HG03520 (cell line): ENCODE data around the gene CAPZB.

Experiments used
- ATAC-seq: cut with Tn5 transposase; IDR thresholded peaks from one replicate; pipeline ENCODE4 v1.9.1; 2021; ENCODE audit warnings: mild to moderate bottlenecking, moderate library complexity; ENCODE audit not compliant: unreplicated experiment

Gene CAPZB

DNA sequence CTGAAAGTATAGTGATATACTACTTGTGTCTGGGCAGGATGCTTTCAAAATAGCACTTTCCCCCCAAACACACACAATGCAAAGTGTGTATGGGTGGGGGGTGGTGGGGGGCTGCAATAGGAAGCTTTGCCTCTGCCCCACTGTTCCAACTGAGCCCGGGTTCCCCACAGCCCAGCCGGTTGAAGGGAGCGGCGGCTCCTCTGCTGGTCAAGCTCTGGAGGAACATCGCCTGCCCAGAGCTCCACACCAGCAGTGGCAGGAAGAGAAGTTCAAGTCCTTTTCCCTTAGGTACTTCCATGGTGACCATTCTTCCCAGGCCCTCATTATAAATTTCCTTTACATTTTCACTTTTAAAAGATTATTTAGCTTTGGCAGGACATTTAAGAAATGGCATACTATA lies 74.9 kb downstream of the CAPZB start:
- ATAC-seq: no peak

- no peak for ATAC-seq
Measured at GRCh38 chr1:19409477-19410341, 75.6 kb downstream of the CAPZB start.

DNA sequence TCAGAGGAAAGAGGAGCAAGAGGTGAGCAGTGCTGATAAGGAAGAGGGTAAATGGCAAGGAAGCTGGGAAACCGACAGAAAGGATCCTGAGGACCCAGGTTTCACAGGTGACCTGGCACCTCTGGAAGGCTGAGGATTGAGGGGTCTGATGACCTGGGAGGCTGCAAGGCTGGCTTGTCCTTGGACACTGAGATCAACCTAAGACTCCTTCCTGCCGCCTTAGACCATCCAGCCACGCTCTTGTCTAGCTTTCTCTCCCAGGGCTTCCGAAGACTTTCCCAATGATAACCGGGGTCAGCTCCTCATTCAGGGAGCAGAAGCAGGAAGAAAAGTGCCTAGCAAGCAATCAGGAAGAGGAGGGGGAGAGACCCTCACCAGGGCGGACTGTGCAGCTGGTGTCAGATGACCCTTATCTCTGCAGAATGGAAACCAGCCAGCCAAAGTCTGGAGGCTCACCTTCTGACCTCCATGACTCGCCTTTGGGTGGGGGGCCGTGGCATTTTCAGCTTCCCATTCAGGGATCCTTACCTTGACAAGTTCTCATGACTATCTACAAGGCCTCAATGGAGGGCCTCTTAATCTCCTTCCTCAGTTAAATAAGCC lies 77.7 kb downstream of the CAPZB start:
- no peak for ATAC-seq

DNA sequence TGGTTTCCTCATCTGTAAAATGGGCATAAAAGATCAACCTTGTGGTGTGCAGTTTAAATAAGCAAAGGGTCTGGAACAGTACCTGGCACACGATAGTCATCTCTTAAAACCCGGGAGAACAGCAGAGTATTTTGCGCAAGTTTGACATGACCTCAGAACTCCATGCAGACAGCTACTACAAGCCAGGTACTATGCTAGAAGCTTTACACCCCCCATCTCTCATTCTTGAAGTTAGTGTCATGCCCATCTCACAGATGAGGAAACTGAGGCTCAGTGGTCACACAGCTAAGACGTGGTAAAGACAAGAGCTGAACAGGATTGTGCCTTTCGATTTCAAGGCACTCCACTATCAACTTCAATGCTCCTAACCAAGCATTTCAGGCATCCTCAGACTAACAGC lies 78.7 kb downstream of the CAPZB start:
- ATAC-seq: no peak

- ATAC-seq: no peak
Measured at GRCh38 chr1:19405761-19406487, 79.4 kb downstream of the CAPZB start.

DNA sequence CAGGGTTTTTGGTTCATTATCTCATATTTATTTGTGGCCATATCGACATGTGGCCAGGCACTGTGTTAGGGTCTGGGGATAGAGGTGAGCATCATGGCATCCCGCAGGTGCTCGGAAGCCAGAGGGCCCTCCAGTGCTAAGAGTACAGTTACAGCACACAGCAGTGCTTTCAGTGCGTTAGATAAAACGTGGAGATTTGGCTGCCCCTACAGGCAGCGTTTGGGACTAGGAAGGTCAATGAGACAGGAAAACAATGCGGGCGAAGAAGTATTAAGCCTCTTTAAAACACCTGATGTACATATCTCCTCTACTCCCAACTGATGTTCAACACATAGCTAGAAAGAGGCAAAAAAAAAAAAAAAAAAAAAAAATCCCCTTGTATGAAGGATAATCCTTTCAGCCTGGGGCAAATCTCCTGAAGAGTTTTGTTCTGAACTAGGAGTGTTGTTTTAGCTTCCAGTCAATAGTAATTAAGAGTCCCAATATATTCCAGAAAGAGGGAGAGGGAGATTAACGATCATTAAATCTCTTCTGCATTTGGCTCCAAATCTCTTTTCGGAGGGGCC lies 80.1 kb downstream of the CAPZB start:
- ATAC-seq: no peak

DNA sequence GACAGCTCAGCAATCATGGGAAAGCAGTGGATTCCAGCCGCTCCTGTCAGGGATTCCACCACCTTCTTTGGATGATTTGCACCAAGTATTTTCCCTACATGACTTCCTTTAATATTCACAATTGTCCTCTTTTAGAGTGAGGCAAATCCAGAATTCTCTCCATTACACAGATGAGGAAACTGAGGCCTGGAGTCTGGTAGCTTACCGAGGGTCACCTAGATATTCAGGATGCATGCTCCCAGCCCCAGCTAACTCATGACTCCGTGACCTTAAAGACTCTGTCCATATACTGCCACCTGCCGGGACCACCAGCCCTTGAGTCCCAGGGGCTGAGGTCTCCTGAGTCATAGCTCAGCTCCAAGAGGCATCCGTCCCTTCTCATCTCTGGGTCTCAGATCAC lies 80.6 kb downstream of the CAPZB start:
- ATAC-seq: no peak

DNA sequence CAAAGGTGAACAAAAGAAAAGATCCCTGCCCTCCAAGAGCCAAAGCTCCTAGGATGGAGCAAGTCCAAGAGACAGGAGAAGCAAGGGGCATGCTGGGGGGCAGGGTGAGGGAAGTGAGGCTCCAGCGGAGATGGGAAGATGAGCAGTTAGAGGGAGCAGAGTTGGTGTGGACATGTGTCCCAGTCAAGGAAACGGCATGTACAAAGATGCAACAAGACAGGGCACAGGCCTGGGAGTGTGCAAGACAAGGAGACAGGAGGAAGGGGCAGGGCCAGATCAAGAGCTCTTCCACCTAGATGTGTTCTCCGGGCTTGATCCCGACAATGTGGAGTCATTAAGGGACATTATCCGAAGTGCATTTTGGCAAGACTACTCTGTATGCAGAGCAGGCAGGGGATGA lies 82.1 kb downstream of the CAPZB start:
- no peak for ATAC-seq

GRCh38 chr1:19402031-19402813 lies 83.1 kb downstream of the CAPZB start:
- no peak for ATAC-seq

DNA sequence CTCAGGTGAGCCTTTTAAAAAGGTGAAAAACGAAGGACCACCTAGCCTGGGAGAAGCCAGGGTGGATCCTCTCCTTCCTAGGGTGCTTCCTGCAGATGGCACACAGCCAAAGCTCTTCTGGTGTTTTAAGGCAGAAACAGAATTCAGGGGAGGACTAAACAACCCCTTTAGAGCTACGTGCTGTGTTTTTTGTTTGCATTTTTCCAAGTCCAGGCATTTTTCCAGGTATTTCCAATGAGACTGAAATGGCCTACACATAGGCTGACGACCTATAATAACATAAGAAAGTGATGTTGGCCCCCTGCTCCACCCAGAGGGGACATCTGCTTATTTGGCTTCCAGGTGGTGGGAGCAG lies 83.8 kb downstream of the CAPZB start:
- no peak for ATAC-seq

DNA sequence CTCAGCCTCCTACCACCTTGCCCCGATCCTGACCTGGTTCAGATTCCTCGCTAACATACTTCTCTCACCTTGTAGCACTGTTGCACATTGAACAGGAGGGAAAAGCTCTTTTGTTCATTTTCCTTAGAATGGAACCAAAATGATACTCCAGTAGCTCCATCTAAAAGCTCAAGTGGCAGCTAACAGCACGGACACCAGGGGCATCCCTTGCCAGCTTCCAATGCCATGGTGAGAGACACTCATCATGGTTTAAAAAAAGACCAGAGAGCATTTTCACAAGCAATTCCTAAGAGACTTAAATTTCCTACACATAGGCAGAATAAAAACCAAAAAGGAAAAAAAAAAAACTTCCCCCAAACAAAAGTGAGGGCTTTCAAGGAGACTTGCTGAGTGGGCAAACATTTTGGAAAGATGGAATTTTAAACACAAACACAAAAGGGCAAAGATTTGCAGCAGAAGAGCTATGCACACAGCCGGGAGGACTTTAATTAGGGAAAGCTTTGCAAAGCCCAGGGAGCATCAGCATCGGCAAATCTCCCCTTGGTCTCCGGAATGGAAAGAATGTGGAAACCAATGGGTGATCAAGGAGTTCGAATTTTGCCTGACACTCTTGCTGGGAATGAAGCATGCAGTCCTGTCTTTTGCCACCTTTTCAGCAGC lies 84.3 kb downstream of the CAPZB start:
- ATAC-seq: no peak

GRCh38 chr1:19400192-19400611 lies 85.1 kb downstream of the CAPZB start:
- ATAC-seq: no peak

GRCh38 chr1:19398309-19398760 lies 87.0 kb downstream of the CAPZB start:
- ATAC-seq: no peak

DNA sequence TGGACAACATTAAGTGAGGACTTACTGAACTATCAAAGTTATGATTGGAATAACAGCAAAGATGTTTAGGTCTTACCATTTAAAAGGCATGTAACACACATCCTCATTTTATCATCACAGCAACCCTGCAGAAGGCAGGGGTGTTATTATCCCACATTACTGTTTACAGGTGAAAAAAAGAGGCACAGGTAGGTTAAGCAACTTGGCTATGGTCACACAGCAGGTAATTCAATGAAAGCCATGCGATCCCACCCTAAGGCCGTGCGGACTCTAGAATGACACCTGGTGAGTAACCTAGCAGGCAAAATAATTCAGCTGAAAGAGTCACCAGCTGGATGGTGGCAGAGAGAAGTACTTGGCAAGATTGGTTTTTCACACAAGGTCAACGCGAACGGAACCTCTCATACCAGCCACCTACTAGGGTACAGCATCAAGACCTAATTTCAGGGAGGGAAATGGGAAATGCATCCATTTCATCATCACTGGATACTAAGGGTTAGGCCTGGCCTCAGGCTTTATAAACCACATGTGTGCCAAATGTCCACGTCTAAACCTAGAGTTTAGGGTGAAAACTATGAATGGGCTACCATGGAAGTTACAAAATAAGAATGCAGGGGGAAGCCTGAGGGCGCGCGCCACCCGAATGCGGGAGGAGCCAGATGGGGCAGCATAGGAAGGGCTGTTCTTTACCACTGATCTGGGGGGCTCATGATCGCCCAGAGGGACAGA lies 88.0 kb downstream of the CAPZB start:
- no peak for ATAC-seq

DNA sequence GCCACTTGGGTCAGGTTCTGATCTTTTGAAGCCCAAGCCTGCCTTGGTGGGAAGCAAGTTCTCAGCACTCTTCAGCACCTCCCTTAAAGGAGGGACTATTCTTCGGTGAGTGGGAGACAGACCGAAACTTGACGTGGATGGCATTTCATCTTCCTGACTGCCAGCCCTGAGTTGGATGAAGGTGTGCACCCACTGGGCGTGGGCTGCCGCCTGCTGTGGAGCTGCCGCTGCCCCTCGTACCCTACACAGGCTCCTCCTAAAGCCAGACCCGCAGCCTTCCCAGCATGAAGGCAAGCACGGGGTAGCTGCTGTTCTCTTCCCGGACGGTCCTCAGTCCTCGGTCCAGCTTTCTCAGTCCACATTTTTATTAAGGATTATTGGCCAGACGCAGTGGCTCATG lies 89.1 kb downstream of the CAPZB start:
- no peak for ATAC-seq

DNA sequence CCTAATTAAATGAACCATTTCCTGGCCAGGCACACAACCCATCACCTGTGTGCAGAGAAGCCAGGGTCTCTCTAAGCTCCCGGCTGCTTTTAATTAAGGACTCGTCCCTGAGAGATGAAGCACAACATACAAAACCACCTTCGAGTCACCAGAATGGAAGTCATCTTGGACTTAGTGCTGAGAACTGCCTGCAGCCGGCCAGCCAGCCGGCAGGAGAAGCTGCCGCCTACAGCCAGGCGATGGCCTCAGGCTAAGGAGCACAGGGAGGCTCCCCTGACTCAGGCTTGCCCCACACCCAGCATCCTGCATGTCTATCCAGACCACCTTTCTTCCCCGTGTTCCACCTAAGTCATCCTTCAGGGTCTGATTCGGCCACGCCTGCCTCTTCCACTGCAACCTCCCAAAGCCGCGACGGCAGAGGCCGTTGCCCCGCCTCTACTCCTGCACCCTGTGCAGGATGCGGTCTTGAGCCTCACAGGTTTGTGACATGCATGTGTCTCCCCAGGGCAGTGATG lies 89.6 kb downstream of the CAPZB start:
- no peak for ATAC-seq

- no peak for ATAC-seq
Measured at GRCh38 chr1:19393046-19393445, 92.3 kb downstream of the CAPZB start.

DNA sequence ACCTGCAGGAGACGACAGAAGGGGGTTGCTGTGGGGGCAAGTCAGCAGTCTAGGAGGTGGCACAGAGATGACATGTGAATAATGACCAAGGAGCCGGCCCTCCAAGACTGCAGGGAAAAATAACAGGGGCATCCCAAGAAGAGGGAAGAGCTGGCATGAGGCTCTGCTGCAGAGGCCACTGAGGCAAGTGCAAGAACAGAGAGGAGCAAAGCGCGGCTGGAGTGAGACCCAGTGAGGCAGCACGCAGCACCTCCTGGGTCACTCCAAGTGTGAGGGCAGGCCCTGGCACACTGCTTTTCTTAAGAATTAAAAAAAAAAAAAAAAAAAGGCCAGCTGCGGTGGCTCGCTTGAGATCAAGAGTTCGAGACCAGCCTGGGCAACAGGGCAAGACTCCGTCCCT lies 93.1 kb downstream of the CAPZB start:
- ATAC-seq: no peak

DNA sequence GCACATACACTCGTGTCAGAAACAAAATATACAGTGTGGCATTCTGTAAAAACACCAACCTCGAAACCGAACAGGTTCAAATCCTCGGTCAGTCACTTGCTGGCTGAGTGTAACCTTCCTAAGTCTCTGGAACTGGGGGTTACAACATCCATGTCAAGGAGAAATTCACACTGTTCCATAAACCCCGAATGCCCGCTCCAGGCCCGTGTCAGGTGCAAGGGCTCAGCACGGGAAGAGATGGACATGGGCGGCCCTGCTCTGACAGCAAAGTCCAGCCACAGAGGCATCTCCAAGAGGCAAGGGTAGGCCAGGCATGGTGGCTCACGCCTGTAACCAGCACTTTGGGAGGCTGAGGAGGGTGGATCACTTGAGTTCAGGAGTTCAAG lies 93.8 kb downstream of the CAPZB start:
- ATAC-seq: no peak
